Spleen (tissue), 11 donors: ENCODE measurements around the gene SDK1. TPM values are rescaled to one million over a fixed set of nuclear protein-coding genes. Genes with fewer than 3 reads are reported as not detected.
A peak's percentile ranks its signal among the peaks of the same experiment; 100 is the strongest.

ENCODE experiments used
- DNase-seq: peaks from one replicate; pipeline ENCODE4 v3.0.0-alpha.2; 2020
- H3K27ac ChIP-seq, 8 donors: fragments of 200-600 bp; sonication (generic) in 7 of 8; 1 replicate in 4 of 8; 2 replicates in 4 of 8; pipeline versions ENCODE4 v1.5.0 to v1.8.0; 2016 to 2021; ENCODE audit warnings: inconsistent platforms in 4 of 8, mild to moderate bottlenecking in 4 of 8, moderate library complexity in 1 of 8
- H3K27me3 ChIP-seq, 7 donors: fragments of 200-600 bp; sonication (generic) in 6 of 7; replicated peaks in 1 of 7; 1 replicate in 4 of 7; 2 replicates in 3 of 7; pipeline versions ENCODE4 v1.5.0 to v1.8.0; 2016 to 2021; ENCODE audit warnings: inconsistent platforms in 3 of 7, mild to moderate bottlenecking in 1 of 7
- H3K36me3 ChIP-seq, 6 donors: fragments of 200-600 bp; sonication (generic) in 5 of 6; 1 replicate in 4 of 6; 2 replicates in 2 of 6; pipeline versions ENCODE4 v1.5.0 to v1.8.0; 2016 to 2021; ENCODE audit warnings: inconsistent platforms in 2 of 6
- H3K4me1 ChIP-seq, 6 donors: fragments of 200-600 bp; sonication (generic) in 5 of 6; 1 replicate in 3 of 6; 2 replicates in 3 of 6; pipeline versions ENCODE4 v1.5.0 to v1.8.0; 2016 to 2021; ENCODE audit warnings: inconsistent platforms in 3 of 6
- H3K4me3 ChIP-seq, 8 donors: fragments of 200-600 bp; sonication (generic) in 7 of 8; 1 replicate in 4 of 8; 2 replicates in 4 of 8; pipeline versions ENCODE4 v1.5.0 to v1.8.0; 2016 to 2021; ENCODE audit warnings: inconsistent platforms in 4 of 8, mild to moderate bottlenecking in 4 of 8, moderate library complexity in 2 of 8
- H3K9me3 ChIP-seq, 8 donors: fragments of 200-600 bp; sonication (generic) in 7 of 8; 1 replicate in 4 of 8; 2 replicates in 4 of 8; pipeline versions ENCODE4 v1.5.0 to v1.8.0; 2016 to 2021; ENCODE audit warnings: inconsistent platforms in 4 of 8
- CTCF ChIP-seq, 11 experiments: fragments of 200-600 bp in 7 of 11; fragments of 450-650 bp in 4 of 11; sonication (generic) in 4 of 11; IDR thresholded peaks in 8 of 11; conservative IDR thresholded peaks in 3 of 11; 1 replicate in 7 of 11; 2 replicates in 4 of 11; pipeline versions ENCODE4 v1.4.0 to v1.8.0; 2016 to 2021; ENCODE audit warnings: antibody characterized with exemption in 11 of 11, inconsistent platforms in 4 of 11, mild to moderate bottlenecking in 1 of 11
- POLR2A ChIP-seq, 3 donors: fragments of 450-650 bp; IDR thresholded peaks; one replicate each; pipeline ENCODE4 v1.5.1; 2017; ENCODE audit warnings: antibody characterized with exemption in 3 of 3, mild to moderate bottlenecking in 1 of 3
- POLR2AphosphoS5 ChIP-seq, 3 donors: sonication (generic); formaldehyde crosslinking; IDR thresholded peaks; one replicate each; pipeline ENCODE4 v1.5.1; 2017; ENCODE audit warnings: antibody characterized with exemption in 3 of 3
- WGBS, 5 donors: extraction: QIAGEN DNeasy Blood & Tissue Kit in 3 of 5; methylation state at CpG; one replicate each; pipeline versions ENCODE4 v1.1.5 to v1.1.7; 2013 to 2018; 5-methylcytosine and 5-hydroxymethylcytosine counted together
- intact Hi-C: fragments of 100-400 bp; cut with DNase I; formaldehyde crosslinking; loops from one replicate; pipeline ENCODE4 v1.15.0; 2023; ENCODE audit warnings: low total_unique reads
- polyA plus RNA-seq, 3 donors: library from polyadenylated mRNA; stranded (reverse); fragments of 200-250 nt; gene quantifications; one replicate each; pipeline ENCODE4 v1.2.1, GENCODE V29; 2013
- total RNA-seq, 7 donors: library from RNA; depleted of rRNA in 3 of 7; stranded (reverse); fragments of >200 nt in 3 of 7; fragmentation: NEBNext Ultra II Directional in 4 of 7; extraction: Animal tissue kit (Norgen Biotek cat#: 25700) in 4 of 7; gene quantifications; one replicate each; pipeline versions ENCODE4 v1.1.0 to v1.2.1, GENCODE V29; 2016 to 2021
- donor health status: healthy with polysubstance abuse.
- donor health status: DM: no; HTN: no; CAD: no; lungs with moderate emphysema.
- donor health status: DM: no; HTN: no; CAD: no.
- donor health status: Bipolar disorder and iron deficiency.
- donor health status: healthy.
- donor health status: DM: no; HTN: no; CAD: no.
- donor health status: DM: yes; HTN: yes; CAD: no.

Gene SDK1
- total and polyA plus RNA-seq, 10 donors, result 3.2 to 54.1 (median 35.1) TPM

GRCh38 chr7:4174016-4174415 lies 873.0 kb downstream of the SDK1 start:
- intact Hi-C loops, result no loop called here
- peak; percentile 64 for DNase-seq
- H3K4me3 ChIP-seq, result no peak overlapping the region
- H3K27ac ChIP-seq, result no peak overlapping the region
- TF ChIP-seq POLR2A (IDR thresholded peaks at IDR 0.05) (no peak), POLR2AphosphoS5 (IDR thresholded peaks at IDR 0.05) (no peak), CTCF (IDR thresholded peaks at IDR 0.05 in 8 of 11, conservative IDR thresholded peaks at IDR 0.05 in 3 of 11) (no peak)
- no peaks in the 10 kb centered on the region for H3K9me3 ChIP-seq
- no peaks in the 10 kb centered on the region for H3K27me3 ChIP-seq
- H3K4me1 ChIP-seq, result no peaks in the 10 kb centered on the region
- 90 to 93% (median 93%) methylated on average over 7 to 8 of the region's 8 CpGs for WGBS, 5 donors
- peaks cover 0 to 18% (median 0%) of the 10 kb centered on the region in 6 donors for H3K36me3 ChIP-seq

GRCh38 chr7:4174451-4174850 lies 873.4 kb downstream of the SDK1 start:
- H3K9me3 ChIP-seq, result no peaks in the 10 kb centered on the region
- TF ChIP-seq POLR2AphosphoS5 (IDR thresholded peaks at IDR 0.05) (no peak), CTCF (IDR thresholded peaks at IDR 0.05 in 8 of 11, conservative IDR thresholded peaks at IDR 0.05 in 3 of 11) (no peak), POLR2A (IDR thresholded peaks at IDR 0.05) (no peak)
- no peak overlapping the region for H3K4me3 ChIP-seq
- intact Hi-C loops, result no loop called here
- DNase-seq, result peak; percentile 67
- peaks cover 0 to 18% (median 0%) of the 10 kb centered on the region in 6 donors for H3K36me3 ChIP-seq
- no peak overlapping the region for H3K27ac ChIP-seq
- 84 to 95% (median 90%) methylated on average over 8 to 11 of the region's 11 CpGs for WGBS, 5 donors
- H3K4me1 ChIP-seq, result no peaks in the 10 kb centered on the region
- H3K27me3 ChIP-seq, result no peaks in the 10 kb centered on the region

- intact Hi-C loops, result no loop called here
- Histone ChIP-seq H3K27me3 (no peaks in the 10 kb centered on the region), H3K9me3 (peaks cover 0 to 4% (median 0%) of the 10 kb centered on the region in 8 donors), H3K4me3 (no peak overlapping the region), H3K27ac (no peak overlapping the region), H3K36me3 (peaks cover 0 to 18% (median 0%) of the 10 kb centered on the region in 6 donors), H3K4me1 (no peaks in the 10 kb centered on the region)
- no peak for TF ChIP-seq POLR2A (IDR thresholded peaks at IDR 0.05)
- TF ChIP-seq CTCF (IDR thresholded peaks at IDR 0.05 in 8 of 11, conservative IDR thresholded peaks at IDR 0.05 in 3 of 11), result no peak
- no peak for TF ChIP-seq POLR2AphosphoS5 (IDR thresholded peaks at IDR 0.05)
- 94 to 96% (median 95%) methylated on average over 17 to 18 of the region's 18 CpGs for WGBS, 5 donors
- DNase-seq, result no peak
Measured at GRCh38 chr7:4174884-4175283, 873.8 kb downstream of the SDK1 start.

- TF ChIP-seq POLR2AphosphoS5 (IDR thresholded peaks at IDR 0.05) (no peak), CTCF (IDR thresholded peaks at IDR 0.05 in 8 of 11, conservative IDR thresholded peaks at IDR 0.05 in 3 of 11) (no peak), POLR2A (IDR thresholded peaks at IDR 0.05) (no peak)
- Histone ChIP-seq H3K36me3 (peaks cover 0 to 20% (median 0%) of the 10 kb centered on the region in 6 donors), H3K9me3 (peaks cover 0 to 5% (median 0%) of the 10 kb centered on the region in 8 donors), H3K4me1 (no peaks in the 10 kb centered on the region), H3K27ac (no peak overlapping the region), H3K27me3 (no peaks in the 10 kb centered on the region), H3K4me3 (no peak overlapping the region)
- 91 to 94% (median 93%) methylated on average over 31 to 34 of the region's 34 CpGs for WGBS, 5 donors
- intact Hi-C loops, result no loop called here
- no peak for DNase-seq
Measured at GRCh38 chr7:4175346-4175973, 874.4 kb downstream of the SDK1 start.
